ENCODE measurements around the gene CCSER1.
"Not testable (repeated sequence)": the region's sequence is repeated elsewhere in the genome, so short reads cannot be mapped to it uniquely, and the experiment has no call there.

Gene CCSER1

GRCh38 chr4:91317434-91317833, 1190.2 kb downstream of the CCSER1 start:
- TF ChIP-seq, protein P1, sequence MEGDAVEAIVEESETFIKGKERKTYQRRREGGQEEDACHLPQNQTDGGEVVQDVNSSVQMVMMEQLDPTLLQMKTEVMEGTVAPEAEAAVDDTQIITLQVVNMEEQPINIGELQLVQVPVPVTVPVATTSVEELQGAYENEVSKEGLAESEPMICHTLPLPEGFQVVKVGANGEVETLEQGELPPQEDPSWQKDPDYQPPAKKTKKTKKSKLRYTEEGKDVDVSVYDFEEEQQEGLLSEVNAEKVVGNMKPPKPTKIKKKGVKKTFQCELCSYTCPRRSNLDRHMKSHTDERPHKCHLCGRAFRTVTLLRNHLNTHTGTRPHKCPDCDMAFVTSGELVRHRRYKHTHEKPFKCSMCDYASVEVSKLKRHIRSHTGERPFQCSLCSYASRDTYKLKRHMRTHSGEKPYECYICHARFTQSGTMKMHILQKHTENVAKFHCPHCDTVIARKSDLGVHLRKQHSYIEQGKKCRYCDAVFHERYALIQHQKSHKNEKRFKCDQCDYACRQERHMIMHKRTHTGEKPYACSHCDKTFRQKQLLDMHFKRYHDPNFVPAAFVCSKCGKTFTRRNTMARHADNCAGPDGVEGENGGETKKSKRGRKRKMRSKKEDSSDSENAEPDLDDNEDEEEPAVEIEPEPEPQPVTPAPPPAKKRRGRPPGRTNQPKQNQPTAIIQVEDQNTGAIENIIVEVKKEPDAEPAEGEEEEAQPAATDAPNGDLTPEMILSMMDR (IDR thresholded peaks at IDR 0.05; ENCODE audit: control insufficient read depth, insufficient read depth, low read depth, low read length, missing control alignments) = no peak
- no peak for DNase-seq (ENCODE audit: low read depth)

DNA sequence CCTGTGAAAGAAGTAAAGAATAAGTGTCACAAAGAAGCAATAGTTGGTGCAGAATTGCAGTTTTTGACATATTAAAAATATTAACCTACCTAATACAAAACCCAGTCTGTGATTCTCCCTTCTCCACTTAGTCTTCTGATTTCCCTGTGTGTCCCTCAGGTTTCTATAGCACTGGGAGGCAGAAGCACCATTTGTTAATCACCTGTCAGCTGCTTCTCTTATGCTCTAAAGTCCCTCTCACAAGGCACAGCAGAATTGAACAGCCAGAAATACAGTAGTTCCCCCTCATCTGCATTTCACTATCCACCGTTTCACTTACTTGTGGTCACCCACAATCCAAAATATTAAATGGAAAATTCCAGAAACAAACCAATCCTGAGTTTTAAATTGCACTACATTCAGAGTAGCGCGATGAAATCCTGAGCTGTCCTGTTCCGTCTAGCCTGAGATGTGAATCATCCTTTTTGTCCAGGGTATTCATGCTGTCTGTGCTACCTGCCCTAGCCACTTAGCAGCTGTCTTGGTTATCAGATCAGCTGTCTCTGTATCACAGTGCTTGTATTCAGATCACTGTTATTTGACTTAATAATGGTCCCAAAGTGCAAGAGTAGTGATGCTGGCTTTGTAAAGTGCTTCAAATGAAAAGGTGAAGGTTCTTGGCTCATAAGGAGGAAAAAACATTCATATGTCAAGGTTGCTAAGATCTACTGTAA, 1192.5 kb downstream of the CCSER1 start:
- H3K4me3 ChIP-seq (ENCODE audit: control insufficient read depth, low read depth, low read length) = no peak overlapping the region
- TF ChIP-seq, protein P1 (IDR thresholded peaks at IDR 0.05; ENCODE audit: control insufficient read depth, insufficient read depth, low read depth, low read length, missing control alignments) = no peak
- DNase-seq (ENCODE audit: low read depth) = no peak

More at GRCh38 chr4:91317434-91317833, 1190.2 kb downstream of the CCSER1 start:
- H3K4me3 ChIP-seq (ENCODE audit: control insufficient read depth, low read depth, low read length) = no peak overlapping the region

DNA sequence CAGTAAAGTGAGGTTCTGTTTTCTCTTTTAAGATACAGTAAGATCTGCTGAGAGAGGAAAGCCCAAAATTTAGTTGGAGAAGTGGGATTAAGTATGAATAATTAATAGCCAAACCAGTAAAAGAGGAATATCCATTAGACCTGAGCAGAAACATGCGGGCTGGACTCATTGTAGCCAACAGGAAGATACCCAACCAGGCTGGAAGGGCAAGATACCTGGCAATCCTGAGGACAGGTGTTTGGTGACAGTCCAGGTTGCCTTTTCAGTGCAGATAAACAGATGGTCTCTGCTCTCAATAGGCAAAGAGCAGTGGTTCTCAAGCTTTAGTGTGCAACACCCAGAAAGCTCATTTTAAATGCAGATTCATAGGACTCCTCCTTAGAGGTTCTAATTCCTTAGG, 1195.8 kb downstream of the CCSER1 start:
- H3K4me3 ChIP-seq (ENCODE audit: control insufficient read depth, low read depth, low read length) = no peak overlapping the region
- DNase-seq (ENCODE audit: low read depth) = no peak
- TF ChIP-seq, protein P1 (IDR thresholded peaks at IDR 0.05; ENCODE audit: control insufficient read depth, insufficient read depth, low read depth, low read length, missing control alignments) = no peak

GRCh38 chr4:91325495-91325894, 1198.3 kb downstream of the CCSER1 start:
- TF ChIP-seq, protein P1 (IDR thresholded peaks at IDR 0.05; ENCODE audit: control insufficient read depth, insufficient read depth, low read depth, low read length, missing control alignments) = no peak
- H3K4me3 ChIP-seq (ENCODE audit: control insufficient read depth, low read depth, low read length) = no peak overlapping the region
- DNase-seq (ENCODE audit: low read depth) = no peak

- not testable (repeated sequence) for DNase-seq (ENCODE audit: low read depth); H3K4me3 ChIP-seq (ENCODE audit: control insufficient read depth, low read depth, low read length)
These were observed 1199.0 kb downstream of the CCSER1 start for GRCh38 chr4:91326167-91326566.

GRCh38 chr4:91330555-91331137, 1203.5 kb downstream of the CCSER1 start:
- H3K4me3 ChIP-seq (ENCODE audit: control insufficient read depth, low read depth, low read length) = no peak overlapping the region
- DNase-seq (ENCODE audit: low read depth) = no peak
- TF ChIP-seq, protein P1 (IDR thresholded peaks at IDR 0.05; ENCODE audit: control insufficient read depth, insufficient read depth, low read depth, low read length, missing control alignments) = no peak

DNA sequence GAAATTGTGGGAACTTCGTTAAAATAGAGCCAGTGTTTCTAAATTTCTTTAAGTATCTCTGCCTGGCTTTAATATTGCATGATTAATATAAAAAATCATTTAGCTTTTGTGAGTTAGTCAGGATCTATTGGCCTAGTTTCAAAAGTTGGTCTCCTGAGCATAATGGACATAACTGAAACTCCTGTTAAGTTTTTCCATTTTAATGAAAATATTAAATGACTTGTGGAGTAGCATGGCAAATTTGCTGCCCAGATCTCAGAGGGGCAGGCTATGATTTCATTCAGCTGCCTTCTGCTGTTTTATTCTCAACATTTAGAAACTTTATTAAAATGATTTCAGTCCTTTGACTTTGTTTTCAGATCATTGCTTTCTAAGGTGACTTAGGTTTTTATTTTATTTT, 1213.6 kb downstream of the CCSER1 start:
- no peak for DNase-seq (ENCODE audit: low read depth)
- TF ChIP-seq, protein P1 (IDR thresholded peaks at IDR 0.05; ENCODE audit: control insufficient read depth, insufficient read depth, low read depth, low read length, missing control alignments) = no peak
- no peak overlapping the region for H3K4me3 ChIP-seq (ENCODE audit: control insufficient read depth, low read depth, low read length)
